SU-DHL-6 (cell line): ENCODE measurements around the gene COL4A1.

Experiments
- H2AFZ ChIP-seq: fragments of 200-600 bp; sonication (generic); 2 replicates; pipeline ENCODE4 v1.6.1; 2014; ENCODE audit warnings: low read depth, mild to moderate bottlenecking, moderate library complexity, mixed read lengths, antibody characterized with exemption, low read length; ENCODE audit not compliant: severe bottlenecking
- H3F3A ChIP-seq: fragments of 200-600 bp; shearing (Covaris generic); 2 replicates; pipeline ENCODE4 v1.6.0; 2016; ENCODE audit warnings: antibody characterized with exemption, mild to moderate bottlenecking; ENCODE audit not compliant: insufficient read depth
- H3K27ac ChIP-seq: fragments of 200-600 bp; sonication (generic); 2 replicates; pipeline ENCODE4 v1.5.1; 2016; ENCODE audit warnings: low read depth, mild to moderate bottlenecking, low read length, moderate library complexity, mixed read lengths
- H3K27me3 ChIP-seq: fragments of 200-600 bp; sonication (generic), shearing (Covaris generic); 2 replicates; pipeline ENCODE4 v1.6.0; 2014; ENCODE audit warnings: mild to moderate bottlenecking, low read length
- H3K36me3 ChIP-seq: fragments of 200-600 bp; sonication (generic); 2 replicates; pipeline ENCODE4 v1.6.1; 2014; ENCODE audit warnings: mild to moderate bottlenecking, low read length, mixed read lengths
- H3K4me2 ChIP-seq: fragments of 300-600, 200-600 bp; shearing (Covaris generic), sonication (generic); 2 replicates; pipeline ENCODE4 v1.6.0; 2014; ENCODE audit warnings: low read length, low read depth, mild to moderate bottlenecking; ENCODE audit not compliant: poor library complexity, severe bottlenecking
- H3K4me3 ChIP-seq: fragments of 200-600 bp; sonication (generic); 2 replicates; pipeline ENCODE4 v1.5.1; 2014; ENCODE audit warnings: antibody characterized with exemption, low read length, mild to moderate bottlenecking, mixed read lengths; ENCODE audit not compliant: insufficient read depth, poor library complexity, severe bottlenecking
- H3K79me2 ChIP-seq: fragments of 200-600 bp; sonication (generic); 2 replicates; pipeline ENCODE4 v1.6.1; 2014; ENCODE audit warnings: mild to moderate bottlenecking, low read length, moderate library complexity; ENCODE audit not compliant: insufficient read depth
- H3K9ac ChIP-seq: fragments of 200-600 bp; sonication (generic); 2 replicates; pipeline ENCODE4 v1.7.0; 2014; ENCODE audit warnings: mild to moderate bottlenecking, low read length
- H3K9me2 ChIP-seq: fragments of 200-600 bp; sonication (generic); replicated peaks from 2 replicates; pipeline ENCODE4 v1.6.1; 2014; ENCODE audit warnings: low read length; ENCODE audit not compliant: insufficient read depth
- H3K9me3 ChIP-seq: fragments of 200-600 bp; sonication (generic); 2 replicates; pipeline ENCODE4 v1.6.1; 2014; ENCODE audit warnings: low read length, mixed read lengths; ENCODE audit not compliant: insufficient read depth
- H4K20me1 ChIP-seq: fragments of 200-600 bp; sonication (generic); 2 replicates; pipeline ENCODE4 v1.6.1; 2014; ENCODE audit warnings: low read depth, mild to moderate bottlenecking, antibody characterized with exemption, low read length, moderate library complexity, mixed read lengths
- CTCF ChIP-seq: fragments of 200-600 bp; sonication (generic); IDR thresholded peaks from one replicate; pipeline ENCODE4 v1.5.1; 2017; ENCODE audit warnings: antibody characterized with exemption, mild to moderate bottlenecking, low read length, moderate library complexity; ENCODE audit not compliant: insufficient read depth, poor library complexity, severe bottlenecking
- EZH2phosphoT487 ChIP-seq: fragments of 200-600 bp; sonication (generic), shearing (Covaris generic); conservative IDR thresholded peaks from 2 replicates; pipeline ENCODE4 v1.6.1; 2018; ENCODE audit warnings: mild to moderate bottlenecking, antibody characterized with exemption, low read length, moderate library complexity, mixed read lengths

COL4A1 gene

GRCh38 chr13:110217085-110217484 is 89.9 kb downstream of the COL4A1 start:
- no peak overlapping the region for H3K27ac ChIP-seq
- no peak overlapping the region for H2AFZ ChIP-seq
- H4K20me1 ChIP-seq = no peaks in the 10 kb centered on the region
- H3K9me3 ChIP-seq = no peaks in the 10 kb centered on the region
- no peaks in the 10 kb centered on the region for H3F3A ChIP-seq
- H3K4me2 ChIP-seq = no peak overlapping the region
- no peaks in the 10 kb centered on the region for H3K79me2 ChIP-seq
- no peaks in the 10 kb centered on the region for H3K9me2 ChIP-seq
- H3K27me3 ChIP-seq = no peaks in the 10 kb centered on the region
- TF ChIP-seq CTCF = no peak
- H3K4me3 ChIP-seq = no peak overlapping the region
- H3K9ac ChIP-seq = no peak overlapping the region
- H3K36me3 ChIP-seq = no peaks in the 10 kb centered on the region

- Histone ChIP-seq H3K4me2 (no peak overlapping the region), H4K20me1 (no peaks in the 10 kb centered on the region), H3F3A (no peaks in the 10 kb centered on the region), H3K79me2 (no peaks in the 10 kb centered on the region), H3K9me2 (no peaks in the 10 kb centered on the region), H3K9ac (no peak overlapping the region), H2AFZ (no peak overlapping the region), H3K27me3 (no peaks in the 10 kb centered on the region), H3K9me3 (no peaks in the 10 kb centered on the region), H3K36me3 (no peaks in the 10 kb centered on the region), H3K27ac (no peak overlapping the region), H3K4me3 (no peak overlapping the region)
- TF ChIP-seq EZH2phosphoT487 (no peak), CTCF (no peak)
Measured at GRCh38 chr13:110216398-110217041, 90.4 kb downstream of the COL4A1 start.

DNA sequence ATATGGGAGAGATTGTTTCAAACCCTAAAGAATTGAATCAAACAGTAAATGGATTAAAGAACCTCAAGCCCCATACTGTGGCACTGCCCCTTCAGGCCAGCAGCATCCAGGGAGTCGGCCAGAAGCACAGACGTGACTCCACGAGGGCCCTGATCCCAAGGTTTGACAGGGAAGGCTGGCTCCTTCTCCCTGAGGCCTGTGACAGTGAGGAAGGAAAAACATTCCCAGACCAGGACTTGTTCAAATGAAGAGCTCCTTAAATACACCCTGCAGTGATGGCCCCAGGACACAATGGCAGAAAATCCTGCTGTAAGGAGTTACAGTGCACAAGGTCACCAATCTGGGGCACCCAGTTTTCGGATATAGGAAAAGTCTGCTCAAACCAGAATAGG is 91.0 kb downstream of the COL4A1 start:
- H3K27me3 ChIP-seq = no peaks in the 10 kb centered on the region
- no peaks in the 10 kb centered on the region for H3K9me2 ChIP-seq
- no peak overlapping the region for H2AFZ ChIP-seq
- TF ChIP-seq EZH2phosphoT487 (no peak), CTCF (no peak)
- H3K36me3 ChIP-seq = no peaks in the 10 kb centered on the region
- H3F3A ChIP-seq = no peaks in the 10 kb centered on the region
- no peaks in the 10 kb centered on the region for H3K79me2 ChIP-seq
- H3K9ac ChIP-seq = no peak overlapping the region
- H3K9me3 ChIP-seq = no peaks in the 10 kb centered on the region
- H3K4me3 ChIP-seq = no peak overlapping the region
- H3K4me2 ChIP-seq = no peak overlapping the region
- no peaks in the 10 kb centered on the region for H4K20me1 ChIP-seq
- no peak overlapping the region for H3K27ac ChIP-seq
